ENCODE data around the gene COL23A1. TPM values are rescaled to one million over a fixed set of nuclear protein-coding genes. Genes with fewer than 3 reads are reported as not detected.

The COL23A1 gene
- total RNA-seq, 1 experiment from 2014 or later = 0.18 TPM

- CTCF ChIA-PET = interaction anchor here (0.6 kb wide), 1 partner anchor 61 kb away, joined by 3 read pairs; no protein-coding TSS in a partner anchor
- Mint-ChIP-seq H3K27ac (ENCODE audit: unreplicated experiment) (no peak overlapping the region), H3K36me3 (ENCODE audit: insufficient read depth, unreplicated experiment) (peaks cover 6% of the 10 kb centered on the region), H3K27me3 (ENCODE audit: insufficient read depth, unreplicated experiment) (no peaks in the 10 kb centered on the region), H3K4me3 (ENCODE audit: unreplicated experiment) (no peak overlapping the region), H3K4me1 (ENCODE audit: low read depth, unreplicated experiment) (no peaks in the 10 kb centered on the region), H3K9me3 (ENCODE audit: unreplicated experiment) (peaks cover 11% of the 10 kb centered on the region)
- POLR2A ChIA-PET = no interaction called here
- no peak overlapping the region for H3K4me3 ChIP-seq (ENCODE audit: low read depth, low read length)
- H3K36me3 ChIP-seq (ENCODE audit: control insufficient read depth, insufficient read depth, low read length) = no peaks in the 10 kb centered on the region
- DNase-seq = no peak
- no peaks in the 10 kb centered on the region for H3K27me3 ChIP-seq (replicated peaks; ENCODE audit: control insufficient read depth, insufficient read depth, low read length)
- no peaks in the 10 kb centered on the region for H3K4me1 ChIP-seq
- H3K9me3 ChIP-seq = no peaks in the 10 kb centered on the region
- intact Hi-C loops (cut with micrococcal nuclease; ENCODE audit: unreplicated experiment) = no loop called here
- no TSS peak for BruUV-seq (replicated peaks)
- no peak for TF ChIP-seq CTCF (IDR thresholded peaks at IDR 0.05; ENCODE audit: insufficient read depth in 1 of 2, low read depth in 1 of 2, low read length in 1 of 2, severe bottlenecking in 1 of 2, unreplicated experiment in 1 of 2)
Measured at GRCh38 chr5:178522361-178522760, 67.8 kb downstream of the COL23A1 start.

GRCh38 chr5:178520851-178521250, 69.3 kb downstream of the COL23A1 start:
- Histone ChIP-seq H3K27me3 (replicated peaks; ENCODE audit: control insufficient read depth, insufficient read depth, low read length) (no peaks in the 10 kb centered on the region), H3K4me1 (no peaks in the 10 kb centered on the region), H3K36me3 (ENCODE audit: control insufficient read depth, insufficient read depth, low read length) (no peaks in the 10 kb centered on the region), H3K9me3 (no peaks in the 10 kb centered on the region), H3K4me3 (ENCODE audit: low read depth, low read length) (no peak overlapping the region)
- Mint-ChIP-seq H3K27me3 (ENCODE audit: insufficient read depth, unreplicated experiment) (peaks cover 4% of the 10 kb centered on the region), H3K4me3 (ENCODE audit: unreplicated experiment) (no peak overlapping the region), H3K9me3 (ENCODE audit: unreplicated experiment) (peaks cover 11% of the 10 kb centered on the region), H3K36me3 (ENCODE audit: insufficient read depth, unreplicated experiment) (peaks cover 3% of the 10 kb centered on the region), H3K27ac (ENCODE audit: unreplicated experiment) (no peak overlapping the region), H3K4me1 (ENCODE audit: low read depth, unreplicated experiment) (no peaks in the 10 kb centered on the region)
- no peak for TF ChIP-seq CTCF (IDR thresholded peaks at IDR 0.05; ENCODE audit: insufficient read depth in 1 of 2, low read depth in 1 of 2, low read length in 1 of 2, severe bottlenecking in 1 of 2, unreplicated experiment in 1 of 2)
- ChIA-PET CTCF (no interaction called here), POLR2A (no interaction called here)
- no TSS peak for BruUV-seq (replicated peaks)
- intact Hi-C loops (cut with micrococcal nuclease; ENCODE audit: unreplicated experiment) = no loop called here
- no peak for DNase-seq

- Mint-ChIP-seq H3K4me1 (ENCODE audit: low read depth, unreplicated experiment) (no peaks in the 10 kb centered on the region), H3K4me3 (ENCODE audit: unreplicated experiment) (no peak overlapping the region), H3K9me3 (ENCODE audit: unreplicated experiment) (peaks cover 11% of the 10 kb centered on the region), H3K27me3 (ENCODE audit: insufficient read depth, unreplicated experiment) (peaks cover 9% of the 10 kb centered on the region), H3K27ac (ENCODE audit: unreplicated experiment) (no peak overlapping the region), H3K36me3 (ENCODE audit: insufficient read depth, unreplicated experiment) (no peaks in the 10 kb centered on the region)
- no peak for TF ChIP-seq CTCF (IDR thresholded peaks at IDR 0.05; ENCODE audit: insufficient read depth in 1 of 2, low read depth in 1 of 2, low read length in 1 of 2, severe bottlenecking in 1 of 2, unreplicated experiment in 1 of 2)
- no peak overlapping the region for H3K4me3 ChIP-seq (ENCODE audit: low read depth, low read length)
- intact Hi-C loops (cut with micrococcal nuclease; ENCODE audit: unreplicated experiment) = no loop called here
- no peak for DNase-seq
- CTCF ChIA-PET = no interaction called here
- BruUV-seq (replicated peaks) = no TSS peak
- H3K9me3 ChIP-seq = no peaks in the 10 kb centered on the region
- POLR2A ChIA-PET = no interaction called here
- H3K4me1 ChIP-seq = no peaks in the 10 kb centered on the region
- H3K36me3 ChIP-seq (ENCODE audit: control insufficient read depth, insufficient read depth, low read length) = no peaks in the 10 kb centered on the region
- H3K27me3 ChIP-seq (replicated peaks; ENCODE audit: control insufficient read depth, insufficient read depth, low read length) = no peaks in the 10 kb centered on the region
Measured at GRCh38 chr5:178519804-178520203, 70.4 kb downstream of the COL23A1 start.

Measured in Caco-2 (cell line).